GM12873 (cell line): ENCODE measurements around the gene PRR30.

Source experiments
- CTCF ChIP-seq: IDR thresholded peaks from 2 replicates; pipeline ENCODE4 v1.5.1; 2012; ENCODE audit warnings: low read depth, mild to moderate bottlenecking, moderate library complexity, low read length, control low read depth; ENCODE audit not compliant: insufficient read depth; ENCODE audit errors: missing control alignments

Gene PRR30

GRCh38 chr2:27139310-27139709 lies at the start of gene PRR30:
PRR30 (minus strand) TSS chr2:27139410; CDS start chr2:27138329, 1,081 bp downstream.
- TF ChIP-seq CTCF = no peak

GRCh38 chr2:27186613-27187345 lies 47.6 kb upstream of the PRR30 start:
- no peak for TF ChIP-seq CTCF

GRCh38 chr2:27185331-27186026 lies 46.3 kb upstream of the PRR30 start:
- no peak for TF ChIP-seq CTCF

- TF ChIP-seq CTCF = no peak
These were observed 44.9 kb upstream of the PRR30 start for GRCh38 chr2:27184115-27184514.

DNA sequence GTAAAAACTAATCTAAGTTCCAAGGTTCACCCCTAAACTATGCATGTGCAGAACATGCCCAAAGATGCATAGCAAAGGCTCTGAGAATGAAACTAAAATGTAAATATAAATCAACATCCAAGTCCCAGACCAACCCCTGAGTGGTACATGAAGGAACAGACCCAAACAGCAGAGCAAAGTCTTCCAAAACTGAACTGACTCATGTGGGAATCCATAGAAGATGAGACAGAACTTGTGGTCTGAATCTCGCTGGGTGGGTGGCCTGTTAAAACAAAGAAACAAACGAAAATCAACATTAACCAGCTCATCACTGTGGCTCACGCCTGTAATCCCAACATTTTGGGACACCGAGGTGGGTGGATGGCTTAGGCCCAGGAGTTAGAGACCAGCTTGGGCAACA lies 43.1 kb upstream of the PRR30 start:
- no peak for TF ChIP-seq CTCF

DNA sequence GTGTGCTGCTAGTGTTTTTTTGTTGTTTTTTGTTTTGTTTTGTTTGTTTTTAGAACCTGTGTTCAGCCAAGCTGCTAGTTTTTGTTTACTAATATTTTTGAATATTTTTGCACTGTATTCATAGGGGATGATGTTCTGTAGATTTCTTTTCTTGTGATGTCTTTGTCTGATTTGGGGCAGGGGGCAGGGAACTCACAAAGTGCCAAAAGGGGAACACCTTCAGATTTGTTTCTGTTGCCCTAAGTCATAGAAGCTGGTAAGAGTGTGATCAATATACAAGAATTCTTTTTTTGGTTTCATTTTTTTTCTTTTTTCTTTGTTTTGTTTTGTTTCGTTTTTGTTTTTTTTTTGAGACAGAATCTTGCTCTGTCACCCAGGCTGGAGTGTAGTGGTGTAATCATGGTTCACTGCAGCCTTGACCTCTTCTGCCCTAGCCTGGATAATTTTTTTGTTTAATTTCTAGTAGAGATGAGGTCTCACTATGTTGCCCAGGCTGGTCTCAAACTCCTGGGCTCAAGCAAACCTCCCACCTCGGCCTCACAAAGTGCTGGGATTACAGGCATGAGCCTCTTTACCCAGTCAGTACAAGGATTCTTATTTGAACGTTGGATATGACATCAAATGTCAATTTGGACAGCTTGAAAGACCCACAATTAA lies 40.3 kb upstream of the PRR30 start:
- TF ChIP-seq CTCF = no peak

- TF ChIP-seq CTCF = no peak
These were observed 39.3 kb upstream of the PRR30 start for GRCh38 chr2:27178469-27178868.
